GM23338 (cell line): ENCODE measurements around the gene KRIT1. TPM values are rescaled to one million over a fixed set of nuclear protein-coding genes. Genes with fewer than 3 reads are reported as not detected.
A peak's percentile ranks its signal among the peaks of the same experiment; 100 is the strongest.

Experiments used
- ATAC-seq: fragments of 200-7000 bp; cut with Tn5 transposase; 3 replicates; pipeline ENCODE4 v1.9.1; 2020
- DNase-seq: peaks from one replicate; pipeline ENCODE4 v3.0.0-alpha.2; 2015; ENCODE audit warnings: low spot score
- H2AFZ ChIP-seq: fragments of 200-600 bp; sonication (generic); 2 replicates; pipeline ENCODE4 v1.8.0; 2016; ENCODE audit warnings: antibody characterized with exemption, mild to moderate bottlenecking, moderate library complexity
- H3F3A ChIP-seq: fragments of 200-600 bp; sonication (generic); replicated peaks from 2 replicates; pipeline ENCODE4 v1.8.0; 2017; ENCODE audit warnings: antibody characterized with exemption, mixed run types, low read depth
- H3K27ac ChIP-seq: fragments of 200-600 bp; sonication (generic); 2 replicates; pipeline ENCODE4 v1.6.1; 2016; ENCODE audit warnings: low read depth
- H3K27me3 ChIP-seq: fragments of 200-600 bp; sonication (generic); 2 replicates; pipeline ENCODE4 v1.8.0; 2016; ENCODE audit warnings: mild to moderate bottlenecking, mixed run types, moderate library complexity; ENCODE audit not compliant: insufficient read depth
- H3K36me3 ChIP-seq: fragments of 200-600 bp; sonication (generic); 2 replicates; pipeline ENCODE4 v1.8.0; 2016; ENCODE audit warnings: mild to moderate bottlenecking; ENCODE audit not compliant: insufficient read depth
- H3K4me1 ChIP-seq: fragments of 200-600 bp; sonication (generic); 2 replicates; pipeline ENCODE4 v1.8.0; 2016; ENCODE audit warnings: mild to moderate bottlenecking, moderate library complexity; ENCODE audit not compliant: insufficient read depth
- H3K4me2 ChIP-seq: fragments of 200-600 bp; sonication (generic); 2 replicates; pipeline ENCODE4 v1.7.1; 2017; ENCODE audit warnings: mixed run types
- H3K4me3 ChIP-seq: fragments of 200-600 bp; sonication (generic); 2 replicates; pipeline ENCODE4 v1.6.1; 2016; ENCODE audit warnings: mixed run types
- H3K79me2 ChIP-seq: fragments of 200-600 bp; sonication (generic); replicated peaks from 2 replicates; pipeline ENCODE4 v1.8.0; 2017; ENCODE audit warnings: mild to moderate bottlenecking; ENCODE audit not compliant: insufficient read depth
- H3K9me2 ChIP-seq: fragments of 200-600 bp; sonication (generic); 2 replicates; pipeline ENCODE4 v1.8.0; 2017; ENCODE audit not compliant: insufficient read depth
- H4K20me1 ChIP-seq: fragments of 200-600 bp; sonication (generic); replicated peaks from 2 replicates; pipeline ENCODE4 v1.8.0; 2017; ENCODE audit warnings: mild to moderate bottlenecking; ENCODE audit not compliant: insufficient read depth
- H3K27ac Mint-ChIP-seq: 2 replicates; pipeline ENCODE4 v1.8.0; 2020; ENCODE audit warnings: inconsistent platforms, mild to moderate bottlenecking, moderate library complexity, mixed read lengths
- H3K27me3 Mint-ChIP-seq: 3 replicates; pipeline ENCODE4 v1.8.0; 2022; ENCODE audit warnings: low read depth, mild to moderate bottlenecking, moderate library complexity, mixed read lengths, inconsistent platforms; ENCODE audit not compliant: insufficient read depth, poor library complexity
- H3K36me3 Mint-ChIP-seq: 3 replicates; pipeline ENCODE4 v1.8.0; 2021; ENCODE audit warnings: low read depth, mild to moderate bottlenecking, inconsistent platforms, moderate library complexity, mixed read lengths
- H3K4me1 Mint-ChIP-seq: 3 replicates; pipeline ENCODE4 v1.8.0; 2020; ENCODE audit warnings: mild to moderate bottlenecking, inconsistent platforms, mixed read lengths
- H3K4me3 Mint-ChIP-seq: 3 replicates; pipeline ENCODE4 v1.8.0; 2021; ENCODE audit warnings: moderate library complexity, mild to moderate bottlenecking, inconsistent platforms, mixed read lengths
- H3K9me3 Mint-ChIP-seq: 3 replicates; pipeline ENCODE4 v1.8.0; 2020; ENCODE audit warnings: moderate library complexity, mild to moderate bottlenecking, inconsistent platforms, mixed read lengths
- CTCF ChIP-seq, 2 experiments: fragments of 200-600 bp in 1 of 2; sonication (generic) in 1 of 2; conservative IDR thresholded peaks; 2 replicates each; pipeline versions ENCODE4 v1.5.1 to v1.6.1; 2016 to 2017; ENCODE audit warnings: antibody characterized with exemption in 2 of 2, low read depth in 2 of 2, mild to moderate bottlenecking in 2 of 2, moderate library complexity in 1 of 2
- EZH2 ChIP-seq: fragments of 200-600 bp; sonication (generic); IDR thresholded peaks from one replicate; pipeline ENCODE4 v1.8.0; 2017; ENCODE audit warnings: antibody characterized with exemption, mild to moderate bottlenecking, low read depth; ENCODE audit not compliant: unreplicated experiment
- EZH2phosphoT487 ChIP-seq: fragments of 200-600 bp; sonication (generic); IDR thresholded peaks from one replicate; pipeline ENCODE4 v1.8.1; 2018; ENCODE audit warnings: antibody characterized with exemption; ENCODE audit not compliant: unreplicated experiment
- JUNB ChIP-seq: IDR thresholded peaks from one replicate; pipeline ENCODE4 v1.6.1; 2016; ENCODE audit warnings: antibody characterized with exemption; ENCODE audit not compliant: unreplicated experiment
- ZNF114 ChIP-seq: fragments of 250-450 bp; sonication (Bioruptor Pico); IDR thresholded peaks from 2 replicates; pipeline ENCODE4 v1.5.0; 2020; ENCODE audit warnings: mild to moderate bottlenecking, moderate library complexity
- ZNF331 ChIP-seq: fragments of 250-450 bp; sonication (Bioruptor Pico); IDR thresholded peaks from 2 replicates; pipeline ENCODE4 v1.5.0; 2020; ENCODE audit warnings: low read depth, mild to moderate bottlenecking, moderate library complexity
- ZNF462 ChIP-seq: fragments of 250-450 bp; sonication (Bioruptor Pico); IDR thresholded peaks from 2 replicates; pipeline ENCODE4 v1.5.0; 2020; ENCODE audit warnings: mild to moderate bottlenecking, moderate library complexity
- polyA plus RNA-seq: library from polyadenylated mRNA; unstranded; fragments of >200 nt; fragmentation: Nextera tagmentation; extraction: Ambion mirVana; gene quantifications from 2 replicates; pipeline ENCODE4 v1.2.1, GENCODE V29; 2016
- total RNA-seq: library from RNA; depleted of rRNA; stranded (reverse); fragments of >200 nt; shearing (Covaris generic); gene quantifications from 2 replicates; pipeline ENCODE4 v1.2.3, GENCODE V29; 2014

KRIT1 gene
- total and polyA plus RNA-seq, 2 experiments from 2014 or later: 51.2 to 54.3 TPM

DNA sequence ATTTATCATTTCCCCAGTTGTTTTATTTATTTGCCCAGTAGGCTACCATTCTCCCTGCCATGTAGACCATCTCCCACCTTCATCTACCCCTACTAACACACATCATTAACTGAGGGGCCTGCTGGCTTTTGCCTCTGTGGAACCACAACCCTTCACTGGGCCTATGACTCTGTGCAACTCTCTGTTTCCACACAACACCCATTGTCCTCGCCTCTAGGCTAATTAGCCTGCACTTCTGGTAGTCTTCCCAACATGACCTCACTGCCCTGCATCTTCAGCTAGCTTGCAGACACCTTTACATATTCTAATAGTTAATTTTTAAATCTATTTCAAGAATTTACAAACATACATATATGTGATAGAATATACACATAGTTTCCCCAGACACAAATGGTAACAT is 7.5 kb upstream of the KRIT1 start (continued):
- TF ChIP-seq ZNF462 (CRISPR knock-in tag) (no peak), ZNF114 (no peak)

DNA sequence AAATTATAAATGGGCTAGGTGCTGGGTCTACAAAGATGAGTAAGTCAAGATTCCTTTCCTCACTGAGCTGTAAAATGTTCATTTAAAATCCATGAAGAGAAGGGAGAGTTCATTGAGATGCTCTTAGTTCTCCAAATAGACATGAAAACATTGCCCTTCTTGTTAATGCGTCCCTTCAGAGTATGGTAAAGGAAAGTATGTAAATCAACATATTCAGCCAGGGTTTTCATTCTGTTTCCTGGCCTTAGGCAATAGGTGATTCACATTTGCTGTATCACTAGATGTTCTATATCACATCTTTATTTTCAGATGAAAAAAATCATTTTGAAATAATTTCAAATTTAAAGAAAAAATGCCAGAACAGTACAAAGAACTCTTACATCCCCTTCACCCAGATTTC is 5.5 kb upstream of the KRIT1 start:
- H3K79me2 ChIP-seq: peaks cover 97% of the 10 kb centered on the region
- DNase-seq: no peak
- Mint-ChIP-seq H3K27me3 (peaks cover 8% of the 10 kb centered on the region), H3K4me3 (no peak overlapping the region), H3K9me3 (peaks cover 7% of the 10 kb centered on the region; the same call in 1 of the 3 replicates), H3K36me3 (peaks cover 14% of the 10 kb centered on the region), H3K4me1 (peaks cover 16% of the 10 kb centered on the region; the same call in 2 of the 3 replicates), H3K27ac (no peak overlapping the region)
- no peaks in the 10 kb centered on the region for H3K9me2 ChIP-seq
- H4K20me1 ChIP-seq: peaks cover 25% of the 10 kb centered on the region
- H3K36me3 ChIP-seq: no peaks in the 10 kb centered on the region
- H3F3A ChIP-seq: no peaks in the 10 kb centered on the region
- no peak overlapping the region for H3K4me3 ChIP-seq
- peaks cover 9% of the 10 kb centered on the region; the same call in 1 of the 2 replicates for H3K4me1 ChIP-seq
- ATAC-seq: no peak
- H3K27ac ChIP-seq: 0 out of 2 replicates have a peak overlapping the region, but pooled peaks have one; percentile 7
- H2AFZ ChIP-seq: no peak overlapping the region
- no peak overlapping the region for H3K4me2 ChIP-seq
- no peaks in the 10 kb centered on the region for H3K27me3 ChIP-seq
- TF ChIP-seq ZNF114 (no peak), JUNB (no peak), EZH2phosphoT487 (no peak), CTCF (conservative IDR thresholded peaks at IDR 0.05; ENCODE audit: low read depth in 2 of 2) (no peak), ZNF331 (CRISPR knock-in tag) (no peak), EZH2 (no peak)
